MM.1S (cell line): Measurements from ENCODE around the gene NAALADL2.

Experiments
- DNase-seq: peaks from one replicate; pipeline ENCODE4 v3.0.0-alpha.2; 2015
- H2AFZ ChIP-seq: fragments of 300-600 bp; sonication (generic); 2 replicates; pipeline ENCODE4 v1.6.0; 2016; ENCODE audit warnings: antibody characterized with exemption, low read length
- H3F3A ChIP-seq: fragments of 300-600 bp; sonication (generic); 2 replicates; pipeline ENCODE4 v1.6.1; 2016; ENCODE audit warnings: mild to moderate bottlenecking, antibody characterized with exemption, low read length, moderate library complexity, mixed read lengths; ENCODE audit not compliant: insufficient read depth
- H3K27ac ChIP-seq: fragments of 300-600 bp; sonication (generic); 2 replicates; pipeline ENCODE4 v1.5.1; 2016; ENCODE audit warnings: mild to moderate bottlenecking, low read length
- H3K27me3 ChIP-seq: fragments of 300-600 bp; sonication (generic); replicated peaks from 2 replicates; pipeline ENCODE4 v1.6.0; 2016; ENCODE audit warnings: low read length; ENCODE audit not compliant: insufficient read depth
- H3K36me3 ChIP-seq: fragments of 300-600 bp; sonication (generic); replicated peaks from 2 replicates; pipeline ENCODE4 v1.6.1; 2016; ENCODE audit warnings: mild to moderate bottlenecking, low read length, mixed read lengths; ENCODE audit not compliant: insufficient read depth
- H3K4me1 ChIP-seq: fragments of 300-600 bp; sonication (generic); 2 replicates; pipeline ENCODE4 v1.6.1; 2016; ENCODE audit warnings: low read length, mixed read lengths
- H3K4me2 ChIP-seq: fragments of 300-600 bp; sonication (generic); 2 replicates; pipeline ENCODE4 v1.6.0; 2016; ENCODE audit warnings: low read depth, low read length
- H3K4me3 ChIP-seq: fragments of 300-600 bp; sonication (generic); 2 replicates; pipeline ENCODE4 v1.5.1; 2016; ENCODE audit warnings: low read length, mixed read lengths
- H3K79me2 ChIP-seq: fragments of 300-600 bp; sonication (generic); 2 replicates; pipeline ENCODE4 v1.6.1; 2016; ENCODE audit warnings: mixed run types, low read length, mixed read lengths
- H3K9ac ChIP-seq: fragments of 300-600 bp; sonication (generic); 2 replicates; pipeline ENCODE4 v1.6.1; 2016; ENCODE audit warnings: low read length, mixed read lengths
- H3K9me2 ChIP-seq: fragments of 300-600 bp; sonication (generic); replicated peaks from 2 replicates; pipeline ENCODE4 v1.6.1; 2016; ENCODE audit warnings: mild to moderate bottlenecking, low read length, mixed read lengths; ENCODE audit not compliant: insufficient read depth
- H3K9me3 ChIP-seq: fragments of 300-600 bp; sonication (generic); replicated peaks from 2 replicates; pipeline ENCODE4 v1.6.1; 2016; ENCODE audit warnings: mild to moderate bottlenecking, low read length, mixed read lengths; ENCODE audit not compliant: insufficient read depth
- H4K20me1 ChIP-seq: fragments of 300-600 bp; sonication (generic); 2 replicates; pipeline ENCODE4 v1.6.1; 2016; ENCODE audit warnings: mild to moderate bottlenecking, low read length, moderate library complexity, mixed read lengths; ENCODE audit not compliant: insufficient read depth
- CTCF ChIP-seq: fragments of 300-600 bp; sonication (generic); IDR thresholded peaks from 2 replicates; pipeline ENCODE4 v1.5.1; 2016; ENCODE audit warnings: antibody characterized with exemption, low read length, mixed read lengths
- EZH2 ChIP-seq: fragments of 300-600 bp; sonication (generic); optimal IDR thresholded peaks from 2 replicates; pipeline ENCODE3; 2017; ENCODE audit warnings: low read depth, mild to moderate bottlenecking, antibody characterized with exemption, low read length, mixed read lengths
- EZH2phosphoT487 ChIP-seq: fragments of 300-600 bp; sonication (generic); IDR thresholded peaks from 2 replicates; pipeline ENCODE4 v1.6.1; 2018; ENCODE audit warnings: antibody characterized with exemption, low read length

The NAALADL2 gene

GRCh38 chr3:175495331-175495730 lies 636.2 kb downstream of the NAALADL2 start:
- H3K27ac ChIP-seq: no peak overlapping the region
- no peaks in the 10 kb centered on the region for H3K4me1 ChIP-seq
- no peaks in the 10 kb centered on the region for H3K27me3 ChIP-seq
- no peaks in the 10 kb centered on the region for H4K20me1 ChIP-seq
- H3K9ac ChIP-seq: no peak overlapping the region
- H3K4me2 ChIP-seq: no peak overlapping the region
- TF ChIP-seq CTCF (no peak), EZH2 (no peak), EZH2phosphoT487 (no peak)
- H2AFZ ChIP-seq: 0 out of 2 replicates have a peak overlapping the region, but pooled peaks have one; percentile 2
- no peak for DNase-seq
- no peaks in the 10 kb centered on the region for H3K9me3 ChIP-seq
- no peaks in the 10 kb centered on the region for H3F3A ChIP-seq
- no peaks in the 10 kb centered on the region for H3K36me3 ChIP-seq
- H3K9me2 ChIP-seq: no peaks in the 10 kb centered on the region; the same call in none of the 2 replicates
- H3K4me3 ChIP-seq: no peak overlapping the region
- no peaks in the 10 kb centered on the region for H3K79me2 ChIP-seq

- Histone ChIP-seq H3K4me3 (no peak overlapping the region), H3K79me2 (no peaks in the 10 kb centered on the region)
Observed at GRCh38 chr3:175502155-175502554, 643.0 kb downstream of the NAALADL2 start.

GRCh38 chr3:175511219-175511785 lies 652.2 kb downstream of the NAALADL2 start:
- Histone ChIP-seq H3K79me2 (no peaks in the 10 kb centered on the region), H4K20me1 (no peaks in the 10 kb centered on the region), H2AFZ (no peak overlapping the region), H3K27me3 (no peaks in the 10 kb centered on the region), H3K4me3 (no peak overlapping the region), H3K4me1 (no peaks in the 10 kb centered on the region), H3F3A (no peaks in the 10 kb centered on the region), H3K9ac (no peak overlapping the region), H3K27ac (no peak overlapping the region), H3K9me3 (no peaks in the 10 kb centered on the region), H3K9me2 (no peaks in the 10 kb centered on the region), H3K36me3 (no peaks in the 10 kb centered on the region), H3K4me2 (no peak overlapping the region)
- DNase-seq: no peak
- TF ChIP-seq EZH2: no peak
- TF ChIP-seq EZH2phosphoT487: no peak
- TF ChIP-seq CTCF: no peak

More at GRCh38 chr3:175502155-175502554, 643.0 kb downstream of the NAALADL2 start:
- H2AFZ ChIP-seq: no peak overlapping the region
- H3K9me3 ChIP-seq: no peaks in the 10 kb centered on the region
- no peaks in the 10 kb centered on the region for H3K36me3 ChIP-seq
- TF ChIP-seq EZH2: no peak
- TF ChIP-seq EZH2phosphoT487: no peak
- no peak for TF ChIP-seq CTCF
- no peaks in the 10 kb centered on the region for H3K9me2 ChIP-seq
- H4K20me1 ChIP-seq: no peaks in the 10 kb centered on the region
- H3K4me1 ChIP-seq: no peaks in the 10 kb centered on the region
- no peaks in the 10 kb centered on the region for H3K27me3 ChIP-seq
- H3K4me2 ChIP-seq: no peak overlapping the region
- no peak overlapping the region for H3K27ac ChIP-seq
- H3F3A ChIP-seq: no peaks in the 10 kb centered on the region
- H3K9ac ChIP-seq: no peak overlapping the region
- DNase-seq: no peak
